HG02623 (cell line): ENCODE measurements around the gene MRTFB.
A peak's percentile ranks its signal among the peaks of the same experiment; 100 is the strongest.
"Not testable (repeated sequence)": the region's sequence is repeated elsewhere in the genome, so short reads cannot be mapped to it uniquely, and the experiment has no call there.

Experiments used
- ATAC-seq: cut with Tn5 transposase; IDR thresholded peaks from one replicate; pipeline ENCODE4 v1.9.1; 2021; ENCODE audit warnings: moderate library complexity; ENCODE audit not compliant: unreplicated experiment

Gene MRTFB

GRCh38 chr16:14181371-14182050, 110.4 kb downstream of the MRTFB start:
- no peak for ATAC-seq

GRCh38 chr16:14182999-14183398, 111.9 kb downstream of the MRTFB start:
- no peak for ATAC-seq

GRCh38 chr16:14183962-14184361, 112.8 kb downstream of the MRTFB start:
- ATAC-seq = not testable (repeated sequence)

GRCh38 chr16:14186007-14186794, 115.1 kb downstream of the MRTFB start:
- no peak for ATAC-seq

- no peak for ATAC-seq
Observed at GRCh38 chr16:14186795-14187221, 115.7 kb downstream of the MRTFB start.

- no peak for ATAC-seq
Observed at GRCh38 chr16:14187517-14188338, 116.6 kb downstream of the MRTFB start.

- peak; percentile 64 for ATAC-seq
Observed at GRCh38 chr16:14193316-14193871, 122.3 kb downstream of the MRTFB start.

- no peak for ATAC-seq
Observed at GRCh38 chr16:14194721-14195120, 123.6 kb downstream of the MRTFB start.

- ATAC-seq = no peak
Observed at GRCh38 chr16:14196011-14196410, 124.9 kb downstream of the MRTFB start.

- no peak for ATAC-seq
Observed at GRCh38 chr16:14196539-14196938, 125.4 kb downstream of the MRTFB start.

GRCh38 chr16:14198012-14198411, 126.9 kb downstream of the MRTFB start:
- no peak for ATAC-seq

GRCh38 chr16:14198572-14198971, 127.5 kb downstream of the MRTFB start:
- ATAC-seq = no peak

- no peak for ATAC-seq
Observed at GRCh38 chr16:14199199-14199598, 128.1 kb downstream of the MRTFB start.

- ATAC-seq = no peak
Observed at GRCh38 chr16:14199624-14200023, 128.5 kb downstream of the MRTFB start.

- ATAC-seq = no peak
Observed at GRCh38 chr16:14202095-14202494, 131.0 kb downstream of the MRTFB start.

- ATAC-seq = no peak
Observed at GRCh38 chr16:14202697-14203096, 131.6 kb downstream of the MRTFB start.

- no peak for ATAC-seq
Observed at GRCh38 chr16:14203166-14203565, 132.0 kb downstream of the MRTFB start.

GRCh38 chr16:14205666-14206065, 134.5 kb downstream of the MRTFB start:
- ATAC-seq = no peak

- no peak for ATAC-seq
Observed at GRCh38 chr16:14211856-14212543, 140.9 kb downstream of the MRTFB start.

- no peak for ATAC-seq
Observed at GRCh38 chr16:14215941-14216340, 144.8 kb downstream of the MRTFB start.

GRCh38 chr16:14219983-14220382, 148.9 kb downstream of the MRTFB start:
- no peak for ATAC-seq
